ENCODE measurements around the gene EXOC4.
"Not testable (repeated sequence)": the region's sequence is repeated elsewhere in the genome, so short reads cannot be mapped to it uniquely, and the experiment has no call there.

The EXOC4 gene

DNA sequence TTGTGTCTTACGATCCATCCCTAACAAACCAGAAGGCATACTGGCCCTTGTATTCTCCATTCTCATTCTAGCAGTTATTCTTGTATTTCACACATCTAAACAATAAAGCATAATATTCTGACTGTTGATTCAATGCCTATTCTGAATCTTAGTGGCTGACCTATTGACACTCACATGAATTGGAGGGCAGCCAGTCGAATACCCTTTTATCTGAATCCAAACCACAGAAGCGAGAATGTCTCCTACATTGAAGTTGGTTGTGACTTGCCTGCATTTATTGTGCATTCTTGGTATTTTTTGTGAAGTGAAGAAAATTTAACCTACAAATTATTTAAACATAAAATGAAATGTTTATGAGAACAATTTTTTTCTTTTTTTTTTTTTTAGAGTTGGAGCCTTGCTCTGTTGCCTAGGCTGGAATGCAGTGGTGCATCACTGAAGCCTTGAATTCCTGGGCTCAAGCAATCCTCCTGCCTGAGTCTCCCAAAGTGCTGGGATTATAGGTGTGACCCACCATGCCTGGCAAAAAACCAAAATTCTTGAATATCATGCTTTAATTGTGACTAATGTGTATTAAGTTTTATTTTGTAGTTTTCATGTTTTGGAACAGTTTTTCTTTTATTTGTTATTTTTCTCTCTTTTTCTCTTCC is 22.7 kb downstream of the EXOC4 start:
- DNase-seq, result no peak

GRCh38 chr7:133278975-133279374 is 26.1 kb downstream of the EXOC4 start:
- not testable (repeated sequence) for DNase-seq

DNA sequence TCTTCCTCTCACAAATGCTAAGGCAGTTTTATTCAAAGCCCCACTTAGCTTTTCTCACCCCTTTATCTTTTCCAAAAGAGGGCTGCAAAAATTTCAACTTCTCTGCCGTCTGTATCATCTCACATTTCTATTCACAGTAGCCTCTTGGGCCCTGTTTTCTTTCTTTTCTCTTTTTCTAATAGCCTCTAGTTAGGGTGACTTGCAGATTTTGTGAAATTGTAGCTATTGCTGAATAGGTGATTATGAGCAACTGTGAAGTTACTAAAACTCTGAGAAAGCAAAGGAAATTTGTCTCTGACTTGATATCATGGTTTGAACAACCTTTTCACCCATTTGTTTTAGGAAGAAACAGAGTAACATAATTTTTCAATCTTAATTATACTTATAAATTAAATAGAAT is 29.2 kb downstream of the EXOC4 start:
- no peak for DNase-seq

- no peak for DNase-seq
Observed at GRCh38 chr7:133284092-133284491, 31.2 kb downstream of the EXOC4 start.

DNA sequence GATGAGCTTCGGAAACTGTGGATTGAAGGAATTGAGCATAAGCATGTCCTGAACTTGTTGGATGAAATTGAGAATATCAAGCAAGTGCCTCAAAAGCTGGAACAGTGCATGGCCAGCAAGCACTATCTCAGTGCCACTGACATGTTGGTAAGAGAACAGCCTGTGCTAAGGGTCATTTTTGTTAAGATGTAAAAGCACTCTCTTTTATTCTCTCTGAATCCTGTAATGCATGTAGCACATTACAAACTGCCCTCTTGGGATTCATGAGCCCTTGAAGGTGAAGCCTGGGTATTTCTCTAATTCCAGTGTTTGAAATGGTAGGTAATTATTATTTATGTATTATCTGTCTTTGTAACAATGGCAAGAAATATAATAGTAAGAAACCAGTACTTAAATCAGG is 36.1 kb downstream of the EXOC4 start:
- no peak for DNase-seq

DNA sequence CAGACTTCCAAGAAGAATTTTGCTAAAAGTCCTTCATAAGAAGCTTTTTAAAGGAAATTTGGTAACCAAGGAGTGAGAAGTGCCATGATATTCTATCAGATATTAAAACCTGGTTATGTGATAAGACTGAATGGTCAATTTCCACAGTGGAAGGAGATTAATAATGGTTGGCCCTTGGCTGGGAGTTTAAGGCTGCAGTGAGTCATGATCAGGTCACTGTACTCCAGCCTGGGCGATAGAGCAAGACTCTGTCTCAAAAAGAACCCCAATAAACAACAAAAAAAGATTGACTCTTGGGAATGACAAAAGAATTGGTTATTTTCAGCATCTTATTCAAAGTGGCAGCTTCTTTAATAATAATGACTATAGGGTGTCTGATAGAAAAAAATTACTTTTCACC is 37.2 kb downstream of the EXOC4 start:
- no peak for DNase-seq

DNA sequence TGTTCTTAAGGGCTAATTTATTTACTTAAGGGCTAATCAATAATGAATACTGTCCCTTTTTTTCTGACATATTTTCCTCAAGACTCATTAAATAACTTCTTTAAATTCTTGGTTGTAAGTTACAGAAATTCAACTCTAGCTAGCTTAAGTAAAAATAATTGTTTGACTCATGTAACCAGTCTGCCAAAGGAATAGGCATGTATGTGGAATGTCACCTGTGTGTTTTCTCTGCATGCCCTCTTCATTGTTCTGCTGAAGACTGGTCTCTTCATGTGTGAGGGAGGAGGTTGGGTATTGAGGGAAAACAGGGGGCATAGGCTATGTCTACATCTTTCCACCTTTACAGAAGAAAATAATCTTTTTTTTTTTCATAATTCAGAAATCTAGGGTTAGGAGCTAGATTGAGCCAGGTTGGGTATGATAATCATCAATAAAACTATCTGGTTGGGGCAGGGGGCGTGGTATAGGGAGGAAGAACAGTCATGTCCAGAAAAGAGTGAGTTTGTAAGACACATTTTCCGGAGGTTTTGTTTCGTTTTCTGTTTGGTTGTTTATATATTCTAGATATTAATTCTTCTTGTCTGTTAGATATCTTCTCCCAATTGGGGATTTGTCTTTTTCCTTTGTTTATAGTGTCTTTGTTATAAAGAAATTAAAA is 37.9 kb downstream of the EXOC4 start:
- no peak for DNase-seq

GRCh38 chr7:133292631-133293030 is 39.8 kb downstream of the EXOC4 start:
- no peak for DNase-seq

DNA sequence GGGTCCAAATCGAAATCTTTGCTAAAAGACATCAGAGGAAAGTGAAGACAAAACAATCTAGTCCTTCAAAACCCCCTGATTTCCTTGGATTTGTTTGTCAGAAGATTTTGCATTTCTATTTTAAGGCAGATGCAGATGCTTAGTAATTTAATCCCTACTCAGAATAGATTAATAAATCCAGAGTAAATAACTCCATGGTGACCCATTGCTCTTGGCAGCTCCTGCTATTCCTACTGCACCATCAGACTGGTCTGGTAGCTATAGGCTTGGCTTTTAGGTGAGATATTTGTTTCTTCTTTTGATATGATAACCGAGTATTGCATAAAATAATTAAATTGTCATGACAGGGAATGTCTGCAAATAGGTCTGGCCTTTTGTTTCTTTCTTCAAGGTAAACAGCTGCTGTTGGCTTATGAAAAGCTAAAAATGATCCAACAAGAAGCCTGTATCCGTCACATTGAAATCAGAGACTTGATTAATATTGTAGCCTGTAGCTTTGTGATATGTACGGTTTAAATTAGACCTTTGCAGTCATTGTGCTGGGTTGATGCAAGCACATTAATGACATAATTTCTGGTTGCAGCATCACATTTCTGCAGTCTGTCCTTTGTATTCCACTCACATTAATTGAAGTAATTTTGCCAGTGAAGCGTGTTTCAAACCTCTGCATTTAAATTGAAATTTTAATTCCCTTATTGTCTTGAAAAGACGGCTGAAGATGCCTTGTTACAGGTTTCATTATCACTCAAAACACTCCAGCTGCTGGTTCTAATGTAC is 40.7 kb downstream of the EXOC4 start:
- DNase-seq, result no peak

- no peak for DNase-seq
Observed at GRCh38 chr7:133294234-133294633, 41.4 kb downstream of the EXOC4 start.

DNA sequence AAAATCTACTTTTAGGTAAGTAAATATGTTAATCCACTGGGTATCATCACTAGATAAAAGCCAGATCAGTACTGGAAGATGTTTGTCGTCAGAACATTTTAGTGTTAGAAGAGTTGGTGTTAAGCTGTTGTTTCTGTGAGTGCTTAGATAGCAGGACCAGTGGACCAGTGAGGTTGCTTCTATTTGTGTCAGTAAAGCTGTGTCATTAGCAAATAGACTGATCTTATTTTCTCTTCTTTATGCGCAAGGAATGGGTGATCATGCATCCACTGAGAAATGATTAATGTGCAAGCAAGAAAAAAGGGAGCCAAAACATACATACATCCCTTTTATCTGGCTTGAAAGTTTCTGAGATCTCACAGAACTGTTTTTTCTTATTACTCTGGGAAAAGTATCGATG is 42.6 kb downstream of the EXOC4 start:
- DNase-seq, result no peak

DNA sequence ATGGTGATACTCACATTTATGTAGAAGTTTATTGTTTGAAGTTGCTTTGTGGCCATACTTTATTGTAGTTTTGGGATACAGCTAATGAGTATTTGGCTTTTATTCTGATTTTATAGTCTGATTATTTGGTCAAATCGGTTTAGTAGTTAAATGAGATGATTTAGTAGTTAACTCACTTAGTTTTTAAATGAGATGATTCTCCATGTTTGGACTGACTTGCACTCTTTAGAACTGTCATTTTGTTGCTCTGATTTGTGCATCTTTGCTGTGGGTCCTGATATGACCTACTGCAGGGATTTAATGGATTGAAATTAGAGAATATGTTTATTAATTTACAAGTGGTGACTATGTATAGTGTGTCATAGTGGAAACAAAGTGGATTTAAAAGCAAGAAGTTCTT is 44.2 kb downstream of the EXOC4 start:
- DNase-seq, result no peak

DNA sequence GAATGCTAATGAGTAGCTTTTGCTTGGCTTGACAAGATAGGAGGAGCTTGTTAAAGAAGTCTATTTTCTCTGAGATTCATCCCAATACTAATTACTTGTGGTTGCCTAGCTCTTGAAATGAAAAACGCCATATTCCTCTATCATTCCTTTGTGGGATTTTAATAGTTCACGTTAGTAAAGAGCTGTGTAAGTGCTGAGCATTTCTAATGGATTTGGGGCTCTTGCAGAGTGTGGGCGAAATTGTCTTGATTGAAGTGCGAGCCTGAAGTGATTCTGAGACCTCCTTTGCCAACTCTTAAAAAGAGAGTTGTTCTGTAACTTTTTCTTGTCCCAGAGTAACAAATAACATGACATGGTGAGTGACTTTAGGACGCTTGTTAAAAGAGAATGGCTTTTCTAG is 45.2 kb downstream of the EXOC4 start:
- no peak for DNase-seq

- no peak for DNase-seq
Observed at GRCh38 chr7:133299676-133300075, 46.8 kb downstream of the EXOC4 start.

DNA sequence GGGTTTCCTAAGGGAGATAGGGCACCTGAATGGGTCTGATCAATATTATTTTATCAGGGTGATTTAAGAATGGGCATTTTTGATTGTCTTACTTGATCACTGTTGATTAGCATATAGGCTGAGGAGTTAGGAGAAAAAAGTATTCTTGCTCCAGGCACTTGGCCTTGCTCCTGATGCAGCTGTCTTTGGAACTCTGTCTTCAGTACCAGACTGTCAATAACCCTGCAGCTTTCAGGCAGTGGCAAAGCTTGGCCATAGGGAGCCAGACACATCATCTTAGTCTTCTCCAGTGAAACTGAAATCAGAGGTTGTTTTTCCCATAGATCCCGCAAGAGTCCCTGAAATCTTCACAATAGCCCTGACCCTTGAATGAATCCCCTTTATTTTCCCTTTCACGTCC is 47.2 kb downstream of the EXOC4 start:
- DNase-seq, result no peak

GRCh38 chr7:133300811-133301210 is 47.9 kb downstream of the EXOC4 start:
- DNase-seq, result no peak

DNA sequence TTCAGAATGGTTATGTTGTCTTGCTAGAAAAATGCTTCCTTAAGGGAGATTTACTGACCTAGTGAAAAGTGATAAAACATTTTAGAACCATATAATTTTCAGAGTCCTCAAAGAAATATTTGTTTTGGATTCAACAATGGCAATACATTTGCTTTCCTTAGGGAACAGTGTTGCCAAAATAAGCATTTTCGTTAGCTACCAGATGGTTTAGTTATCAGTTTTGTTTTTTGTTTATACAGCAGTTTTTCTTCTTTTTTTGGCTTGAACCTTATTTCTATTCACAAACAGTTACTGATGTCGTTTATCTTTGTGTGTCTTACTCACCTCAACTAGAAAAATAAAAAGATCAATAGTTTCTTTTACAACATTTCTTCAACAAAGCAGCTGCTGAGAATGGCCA is 48.6 kb downstream of the EXOC4 start:
- DNase-seq, result no peak

- DNase-seq, result no peak
Observed at GRCh38 chr7:133303372-133303771, 50.5 kb downstream of the EXOC4 start.

GRCh38 chr7:133303931-133304330 is 51.1 kb downstream of the EXOC4 start:
- no peak for DNase-seq

GRCh38 chr7:133309333-133309732 is 56.5 kb downstream of the EXOC4 start:
- DNase-seq, result no peak

GRCh38 chr7:133310232-133310862 is 57.5 kb downstream of the EXOC4 start:
- DNase-seq, result no peak

DNA sequence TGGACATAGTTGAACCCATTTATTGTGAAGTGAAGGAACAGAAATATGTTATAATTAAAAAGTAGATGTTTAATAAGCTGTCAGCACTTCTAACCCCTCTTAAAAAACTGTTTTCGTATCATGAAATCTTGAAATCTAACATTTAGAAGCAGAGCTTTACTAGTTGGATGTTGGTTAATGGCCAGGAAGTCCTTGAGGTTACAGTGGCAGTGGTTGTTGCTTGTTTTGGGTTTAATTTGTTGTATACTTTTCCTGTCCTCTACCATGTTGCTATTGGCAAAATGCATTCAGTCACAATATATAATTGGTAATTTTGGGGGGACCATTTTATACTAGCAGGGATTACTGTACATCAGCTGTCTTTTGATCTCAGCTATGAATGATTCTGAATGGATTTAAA is 60.7 kb downstream of the EXOC4 start:
- DNase-seq, result no peak

- no peak for DNase-seq
Observed at GRCh38 chr7:133314084-133314483, 61.2 kb downstream of the EXOC4 start.

All from activated effector memory CD4-positive, alpha-beta T cell treated with Interleukin-2 at 50 U/mL for 16 hours (primary cell).